Neuronal stem cell (in vitro differentiated cells): ENCODE results near the gene FARP1.
"Not testable (repeated sequence)": the region's sequence is repeated elsewhere in the genome, so short reads cannot be mapped to it uniquely, and the experiment has no call there.

Source experiments
- DNase-seq: peaks from one replicate; pipeline ENCODE4 v3.0.0-alpha.2; 2013; ENCODE audit warnings: low spot score
- H2AFZ ChIP-seq: one replicate; pipeline ENCODE4 v1.6.1; 2013; ENCODE audit warnings: mild to moderate bottlenecking, low read length, inconsistent platforms
- H2AK5ac ChIP-seq: 2 replicates; pipeline ENCODE4 v1.6.1; 2013; ENCODE audit warnings: low read depth, mild to moderate bottlenecking, inconsistent platforms, low read length, moderate library complexity, mixed read lengths
- H2BK120ac ChIP-seq: 2 replicates; pipeline ENCODE4 v1.6.1; 2013; ENCODE audit warnings: low read depth, mild to moderate bottlenecking, inconsistent platforms, low read length, moderate library complexity, mixed read lengths
- H2BK12ac ChIP-seq: one replicate; pipeline ENCODE4 v1.6.1; 2013; ENCODE audit warnings: low read length, inconsistent platforms
- H2BK15ac ChIP-seq: 2 replicates; pipeline ENCODE4 v1.6.1; 2013; ENCODE audit warnings: mild to moderate bottlenecking, low read length, inconsistent platforms, mixed read lengths
- H2BK5ac ChIP-seq: one replicate; pipeline ENCODE4 v1.6.1; 2013; ENCODE audit warnings: inconsistent platforms, mild to moderate bottlenecking, low read length, moderate library complexity
- H3K14ac ChIP-seq: one replicate; pipeline ENCODE4 v1.6.1; 2013; ENCODE audit warnings: low read length, inconsistent platforms
- H3K18ac ChIP-seq: 2 replicates; pipeline ENCODE4 v1.6.1; 2013; ENCODE audit warnings: low read length, inconsistent platforms
- H3K23ac ChIP-seq: 2 replicates; pipeline ENCODE4 v1.6.1; 2013; ENCODE audit warnings: low read depth, mild to moderate bottlenecking, mixed read lengths, low read length, inconsistent platforms; ENCODE audit not compliant: poor library complexity
- H3K27ac ChIP-seq: replicated peaks from 3 replicates; pipeline ENCODE4 v1.5.1; 2013; ENCODE audit warnings: low read length, inconsistent platforms
- H3K27me3 ChIP-seq, 3 experiments: 2 replicates each; pipeline ENCODE4 v1.6.1; 2013; ENCODE audit warnings: low read length in 3 of 3, mild to moderate bottlenecking in 2 of 3, inconsistent platforms in 1 of 3, low read depth in 1 of 3, mixed read lengths in 1 of 3, moderate library complexity in 1 of 3; ENCODE audit not compliant: control insufficient read depth in 3 of 3, insufficient read depth in 3 of 3
- H3K36me3 ChIP-seq, 2 donors: replicated peaks in 1 of 2; 2 replicates each; pipeline ENCODE4 v1.6.1; 2013; ENCODE audit warnings: low read length in 2 of 2; ENCODE audit not compliant: control insufficient read depth in 2 of 2, insufficient read depth in 2 of 2
- H3K4ac ChIP-seq: 2 replicates; pipeline ENCODE4 v1.6.1; 2013; ENCODE audit warnings: inconsistent platforms, mild to moderate bottlenecking, low read length, moderate library complexity
- H3K4me1 ChIP-seq, 2 donors: 1 replicate in 1 of 2; 2 replicates in 1 of 2; pipeline ENCODE4 v1.6.1; 2013; ENCODE audit warnings: low read length in 2 of 2, low read depth in 1 of 2; ENCODE audit not compliant: control insufficient read depth in 2 of 2, insufficient read depth in 1 of 2
- H3K4me2 ChIP-seq: one replicate; pipeline ENCODE4 v1.6.1; 2013; ENCODE audit warnings: mild to moderate bottlenecking, low read length, inconsistent platforms; ENCODE audit not compliant: insufficient read depth, poor library complexity, severe bottlenecking
- H3K4me3 ChIP-seq, 2 donors: 2 replicates each; pipeline ENCODE4 v1.5.1; 2013; ENCODE audit warnings: low read length in 2 of 2, mild to moderate bottlenecking in 2 of 2, inconsistent platforms in 1 of 2, moderate library complexity in 1 of 2
- H3K79me1 ChIP-seq: one replicate; pipeline ENCODE4 v1.6.1; 2013; ENCODE audit warnings: low read depth, mild to moderate bottlenecking, inconsistent platforms, low read length, moderate library complexity
- H3K9ac ChIP-seq: one replicate; pipeline ENCODE4 v1.6.1; 2013; ENCODE audit warnings: mild to moderate bottlenecking, low read depth, low read length, inconsistent platforms; ENCODE audit not compliant: poor library complexity
- H3K9me3 ChIP-seq, 2 donors: replicated peaks in 1 of 2; 2 replicates each; pipeline versions ENCODE3 to v1.6.1; 2013; ENCODE audit warnings: low read length in 2 of 2, mild to moderate bottlenecking in 2 of 2, inconsistent platforms in 1 of 2, low read depth in 1 of 2, mixed read lengths in 1 of 2, moderate library complexity in 1 of 2; ENCODE audit not compliant: control insufficient read depth in 2 of 2, insufficient read depth in 1 of 2
- H4K8ac ChIP-seq: one replicate; pipeline ENCODE4 v1.6.1; 2013; ENCODE audit warnings: low read depth, mild to moderate bottlenecking, inconsistent platforms, low read length, moderate library complexity
- H4K91ac ChIP-seq: one replicate; pipeline ENCODE4 v1.6.1; 2013; ENCODE audit warnings: low read length, low read depth, mild to moderate bottlenecking, inconsistent platforms; ENCODE audit not compliant: poor library complexity
- WGBS, 2 donors: extraction: QIAGEN DNeasy Blood & Tissue Kit; methylation state at CpG; one replicate each; pipeline ENCODE4 v1.1.7; 2013; ENCODE audit warnings: missing lambda C conversion rate in 2 of 2, mixed read lengths in 1 of 2; ENCODE audit not compliant: insufficient read length in 2 of 2, insufficient replicate concordance in 1 of 2; ENCODE audit errors: extremely low coverage in 2 of 2; 5-methylcytosine and 5-hydroxymethylcytosine counted together

FARP1 gene

DNA sequence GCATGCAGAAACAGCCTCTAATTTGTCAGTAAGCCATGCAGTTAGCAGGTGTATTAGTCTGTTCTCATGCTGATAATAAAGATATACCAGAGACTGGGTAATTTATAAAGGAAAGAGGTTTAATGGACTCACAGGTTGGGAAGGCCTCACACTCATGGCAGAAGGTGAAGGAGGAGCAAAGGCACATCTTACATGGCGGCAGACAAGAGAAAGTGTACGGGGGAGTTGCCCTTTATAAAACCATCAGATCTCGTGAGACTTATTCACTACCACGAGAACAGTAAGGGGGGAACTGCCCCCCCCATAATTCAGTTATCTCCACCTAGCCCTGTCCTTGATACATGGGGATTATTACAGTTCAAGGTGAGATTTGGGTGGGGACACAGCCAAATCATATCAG lies 87.9 kb downstream of the FARP1 start:
- peaks cover 2 to 28% of the 10 kb centered on the region in 2 donors for H3K9me3 ChIP-seq
- not testable (repeated sequence) for H2BK15ac ChIP-seq, H3K14ac ChIP-seq

DNA sequence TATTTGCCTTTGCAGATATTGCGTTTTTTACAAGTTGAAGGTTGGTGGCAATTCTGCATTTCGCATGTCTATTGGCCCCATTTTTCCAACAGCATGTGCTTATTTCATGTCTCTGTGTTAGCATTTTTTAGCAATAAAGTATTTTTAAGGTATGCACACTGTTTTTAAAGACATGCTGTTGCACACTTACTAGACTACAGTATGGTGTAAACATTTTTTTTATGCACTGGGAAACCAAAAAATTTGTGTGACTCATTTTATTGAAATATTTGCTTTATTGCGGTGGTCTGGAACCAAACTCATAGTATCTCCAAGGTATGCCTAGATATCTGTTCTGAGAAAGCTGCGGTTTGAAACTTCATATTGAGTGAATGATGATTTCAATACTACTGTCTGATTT lies 89.6 kb downstream of the FARP1 start:
- no peak overlapping the region for H4K8ac ChIP-seq
- no peaks in the 10 kb centered on the region for H3K27me3 ChIP-seq
- H3K9me3 ChIP-seq = peaks cover 1 to 22% of the 10 kb centered on the region in 2 donors
- no peak overlapping the region for H3K4me3 ChIP-seq
- no peak for DNase-seq
- no peak overlapping the region for H3K4me2 ChIP-seq
- H3K79me1 ChIP-seq = peaks cover 2% of the 10 kb centered on the region
- H3K36me3 ChIP-seq = peaks cover 3 to 9% of the 10 kb centered on the region in 2 donors
- H4K91ac ChIP-seq = no peak overlapping the region
- H2BK15ac ChIP-seq = no peak overlapping the region
- no CpG with 5 or more reads among the region's 4 CpGs for WGBS, 2 donors
- H3K18ac ChIP-seq = no peak overlapping the region
- H3K9ac ChIP-seq = no peak overlapping the region
- H3K27ac ChIP-seq = no peak overlapping the region
- no peak overlapping the region for H3K4ac ChIP-seq
- H3K23ac ChIP-seq = no peak overlapping the region
- no peak overlapping the region for H2BK5ac ChIP-seq
- H3K4me1 ChIP-seq = no peaks in the 10 kb centered on the region
- no peak overlapping the region for H2BK120ac ChIP-seq
- H2AK5ac ChIP-seq = no peak overlapping the region
- no peak overlapping the region for H2BK12ac ChIP-seq
- no peak overlapping the region for H2AFZ ChIP-seq
- H3K14ac ChIP-seq = no peak overlapping the region

More for the DNA sequence above, 87.9 kb downstream of the FARP1 start:
- not testable (repeated sequence) for H3K27me3 ChIP-seq, H3K18ac ChIP-seq, H2BK5ac ChIP-seq, H3K4me1 ChIP-seq, H3K9ac ChIP-seq, H4K91ac ChIP-seq, H2AFZ ChIP-seq, H3K4me3 ChIP-seq, H3K23ac ChIP-seq, H3K79me1 ChIP-seq, H2BK120ac ChIP-seq, H2BK12ac ChIP-seq, H2AK5ac ChIP-seq, H3K4me2 ChIP-seq, DNase-seq, H4K8ac ChIP-seq, H3K27ac ChIP-seq, H3K4ac ChIP-seq
- peaks cover 3 to 14% of the 10 kb centered on the region in 2 donors for H3K36me3 ChIP-seq
- no CpG with 5 or more reads among the region's 4 CpGs for WGBS, 2 donors

DNA sequence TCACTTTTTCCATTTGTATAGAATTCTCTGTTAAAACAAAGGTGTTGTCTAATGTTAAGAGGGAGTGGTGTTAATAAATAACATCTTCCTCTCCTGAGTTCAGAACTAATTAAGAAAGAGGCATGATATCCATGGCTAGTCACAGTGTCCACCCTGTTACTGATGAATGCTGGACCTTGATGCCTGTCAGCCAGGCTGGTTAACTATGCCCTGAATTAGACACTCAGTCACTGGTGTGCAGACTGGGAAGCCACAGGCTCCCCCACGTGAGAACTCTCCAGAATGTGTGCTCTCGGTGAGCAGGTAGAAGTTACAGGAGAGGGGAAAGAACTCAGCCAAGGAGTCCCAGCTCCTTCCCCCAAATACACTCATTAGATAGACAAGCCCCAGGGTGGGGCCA lies 90.2 kb downstream of the FARP1 start:
- H3K23ac ChIP-seq = no peak overlapping the region
- no peak overlapping the region for H3K4me3 ChIP-seq
- DNase-seq = no peak
- H3K14ac ChIP-seq = no peak overlapping the region
- no peak overlapping the region for H4K8ac ChIP-seq
- H2AK5ac ChIP-seq = no peak overlapping the region
- H3K36me3 ChIP-seq = peaks cover 3 to 10% of the 10 kb centered on the region in 2 donors
- no peak overlapping the region for H3K18ac ChIP-seq
- peaks cover 0 to 17% of the 10 kb centered on the region in 2 donors for H3K9me3 ChIP-seq
- no peak overlapping the region for H4K91ac ChIP-seq
- no peak overlapping the region for H2BK12ac ChIP-seq
- no peaks in the 10 kb centered on the region for H3K4me1 ChIP-seq
- no CpG with 5 or more reads among the region's 2 CpGs for WGBS, 2 donors
- H3K9ac ChIP-seq = no peak overlapping the region
- H3K79me1 ChIP-seq = peaks cover 2% of the 10 kb centered on the region
- no peaks in the 10 kb centered on the region for H3K27me3 ChIP-seq
- no peak overlapping the region for H3K27ac ChIP-seq
- H2BK5ac ChIP-seq = no peak overlapping the region
- no peak overlapping the region for H2BK15ac ChIP-seq
- H2BK120ac ChIP-seq = no peak overlapping the region
- no peak overlapping the region for H3K4me2 ChIP-seq
- no peak overlapping the region for H2AFZ ChIP-seq
- no peak overlapping the region for H3K4ac ChIP-seq

DNA sequence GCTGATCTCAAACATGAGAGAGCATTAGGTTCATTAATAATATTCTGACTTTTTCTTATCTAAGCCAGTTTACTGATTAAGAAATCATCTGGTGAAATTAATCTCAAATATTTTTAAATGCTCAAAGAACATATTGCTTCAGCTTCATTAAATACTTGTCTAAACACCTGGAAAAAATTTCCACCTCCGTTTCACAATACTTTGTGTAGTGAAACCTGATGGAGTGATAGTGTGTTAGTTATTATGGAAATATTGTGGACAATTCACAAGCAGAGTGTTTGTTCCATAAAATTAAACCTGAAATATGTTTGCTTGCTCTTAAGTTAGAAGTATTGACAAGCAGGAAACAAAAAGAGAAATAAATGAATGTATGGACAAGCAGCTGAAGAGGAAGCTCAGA lies 91.5 kb downstream of the FARP1 start:
- no peak for DNase-seq
- WGBS, 2 donors = no CpG with 5 or more reads among the region's 1 CpG
- Histone ChIP-seq H2BK15ac (no peak overlapping the region), H2AK5ac (no peak overlapping the region), H3K4me1 (no peaks in the 10 kb centered on the region), H3K36me3 (peaks cover 3 to 10% of the 10 kb centered on the region in 2 donors), H2BK5ac (no peak overlapping the region), H4K8ac (no peak overlapping the region), H2BK120ac (no peak overlapping the region), H3K79me1 (peaks cover 3% of the 10 kb centered on the region), H3K9ac (no peak overlapping the region), H3K4me2 (no peak overlapping the region), H4K91ac (no peak overlapping the region), H2BK12ac (no peak overlapping the region), H2AFZ (no peak overlapping the region), H3K18ac (no peak overlapping the region), H3K23ac (no peak overlapping the region), H3K9me3 (peaks cover 0 to 8% of the 10 kb centered on the region in 2 donors), H3K14ac (no peak overlapping the region), H3K4ac (no peak overlapping the region), H3K27ac (no peak overlapping the region), H3K27me3 (no peaks in the 10 kb centered on the region), H3K4me3 (no peak overlapping the region)
